ENCODE results near the gene KCNJ14. TPM values are rescaled to one million over a fixed set of nuclear protein-coding genes. Genes with fewer than 3 reads are reported as not detected.
A peak's percentile ranks its signal among the peaks of the same experiment; 100 is the strongest.

The KCNJ14 gene
- total and polyA plus RNA-seq, 11 donors, result 0.20 to 2.0 (median 0.40) TPM

GRCh38 chr19:48445256-48445605 lies 10.1 kb upstream of the KCNJ14 start:
- intact Hi-C loops (cut with DNase I), result loop anchor here in 4 of 10 donors (1.0 to 5.0 kb wide), 5 partner anchors 23 to 123 kb away; partner anchors contain the start of genes KDELR1 (in 2 of the 4) and GRIN2D (in 1 of the 4)
- peak overlapping the region; percentile 12 to 94 (median 88) for H3K27ac ChIP-seq
- TF ChIP-seq CTCF (IDR thresholded peaks at IDR 0.05) (peak; percentile 19 to 72 (median 36)), POLR2A (IDR thresholded peaks at IDR 0.05) (no peak)

DNA sequence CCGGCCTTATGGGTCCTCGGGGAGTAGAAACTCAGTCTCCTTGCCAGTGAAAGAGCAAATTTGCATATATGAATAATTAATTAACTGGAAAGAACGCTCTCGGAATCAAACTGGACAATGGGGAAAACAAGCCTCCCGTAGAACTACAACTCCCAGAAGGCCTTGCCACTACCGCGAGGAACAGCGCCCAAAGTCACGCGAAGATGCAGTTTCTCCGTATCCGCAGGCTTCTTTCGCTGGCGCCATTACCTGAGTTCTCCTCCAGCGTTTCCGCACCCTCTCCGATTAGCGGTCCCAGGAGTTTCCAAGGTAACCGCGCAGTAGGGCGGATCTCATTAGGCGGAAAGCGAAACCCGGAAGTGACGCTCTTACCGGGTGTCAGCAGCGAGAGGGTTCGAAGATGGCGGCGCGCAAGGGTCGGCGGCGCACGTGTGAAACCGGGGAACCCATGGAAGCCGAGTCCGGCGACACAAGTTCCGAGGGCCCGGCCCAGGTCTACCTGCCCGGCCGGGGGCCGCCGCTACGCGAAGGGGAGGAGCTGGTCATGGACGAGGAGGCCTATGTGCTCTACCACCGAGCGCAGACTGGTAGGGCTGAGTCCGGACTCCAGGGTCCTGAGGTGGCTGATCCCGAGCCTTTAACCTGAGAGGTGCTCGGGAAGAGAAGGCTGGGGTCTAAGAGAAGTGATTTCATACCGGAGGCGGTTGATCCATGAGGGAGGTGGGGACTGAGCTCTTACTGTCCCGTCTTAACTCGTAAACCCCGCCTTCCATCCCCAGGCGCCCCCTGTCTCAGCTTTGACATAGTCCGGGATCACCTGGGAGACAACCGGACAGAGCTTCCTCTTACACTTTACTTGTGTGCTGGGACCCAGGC lies 9.5 kb upstream of the KCNJ14 start, which contains the start of gene GRWD1:
Gene GRWD1, plus strand, starts transcription at position 378 of the 876 bp plus-strand sequence. Its CDS starts 23 bp downstream, at position 401.
- H3K27me3 ChIP-seq, result peaks cover 4 to 28% (median 15%) of the 10 kb centered on the region in 9 donors
- intact Hi-C loops (cut with DNase I), result loop anchor here in 4 of 10 donors (1.0 to 5.0 kb wide), 6 partner anchors 22 to 124 kb away; partner anchors contain the start of genes KDELR1 (in 2 of the 4), CYTH2 (in 1 of the 4) and GRIN2D (in 1 of the 4)
- no peaks in the 10 kb centered on the region for H3K9me3 ChIP-seq
- peak within 1 kb of the TSS; percentile 12 to 94 (median 88) for H3K27ac ChIP-seq
- ATAC-seq (peak; percentile 88 to 95 (median 91)), DNase-seq (peak; percentile 88 to 93 (median 91))
- TF ChIP-seq POLR2A (IDR thresholded peaks at IDR 0.05) (peak in 1 of 2 donors; percentile 47), CTCF (IDR thresholded peaks at IDR 0.05) (peak in 2 of 12 donors; percentile 3 to 7)
- peak within 1 kb of the TSS; percentile 60 to 98 (median 89) for H3K4me3 ChIP-seq
- peaks cover 0 to 27% (median 19%) of the 10 kb centered on the region in 12 donors for H3K4me1 ChIP-seq
- peaks cover 0 to 39% (median 36%) of the 10 kb centered on the region in 9 donors for H3K36me3 ChIP-seq
- whole genome bisulfite sequencing, 4 donors, result 0 to 1% (median 0%) methylated on average over 35 to 61 of the region's 61 CpGs

More at GRCh38 chr19:48445256-48445605, 10.1 kb upstream of the KCNJ14 start:
- peaks cover 0 to 33% (median 29%) of the 10 kb centered on the region in 9 donors for H3K36me3 ChIP-seq
- no peaks in the 10 kb centered on the region for H3K9me3 ChIP-seq
- peaks cover 0 to 27% (median 19%) of the 10 kb centered on the region in 12 donors for H3K4me1 ChIP-seq
- peak in 1 of 5 donors; percentile 50 for DNase-seq
- peaks cover 4 to 29% (median 15%) of the 10 kb centered on the region in 9 donors for H3K27me3 ChIP-seq
- H3K4me3 ChIP-seq, result peak overlapping the region; percentile 60 to 98 (median 89)
- 2 to 6% (median 4%) methylated on average over 6 of the region's 6 CpGs for WGBS, 4 donors
- ATAC-seq, result peak; percentile 57 to 78 (median 76)

DNA sequence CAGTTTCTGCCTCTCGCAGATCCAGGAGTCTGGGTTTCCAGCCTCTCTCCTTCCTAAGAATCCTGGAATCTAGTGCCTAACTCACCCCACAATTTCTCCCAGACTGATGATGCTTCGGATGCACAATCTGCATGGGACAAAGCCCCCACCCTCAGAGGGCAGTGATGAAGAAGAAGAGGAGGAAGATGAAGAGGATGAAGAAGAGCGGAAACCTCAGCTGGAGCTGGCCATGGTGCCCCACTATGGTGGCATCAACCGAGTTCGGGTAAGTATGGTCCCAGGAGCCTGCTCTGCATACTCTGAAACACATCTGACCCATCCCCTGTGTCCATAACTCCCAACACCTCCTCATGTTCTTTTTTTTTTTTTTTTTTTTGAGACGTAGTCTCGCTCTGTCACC lies 8.8 kb upstream of the KCNJ14 start:
- Histone ChIP-seq H3K36me3 (peaks cover 0 to 47% (median 43%) of the 10 kb centered on the region in 9 donors), H3K9me3 (no peaks in the 10 kb centered on the region)
- 80 to 84% (median 82%) methylated on average over 6 to 7 of the region's 7 CpGs for WGBS, 4 donors

More for the DNA sequence above, 8.8 kb upstream of the KCNJ14 start:
- DNase-seq (no peak), ATAC-seq (no peak)
- no peak for TF ChIP-seq CTCF (IDR thresholded peaks at IDR 0.05)
- no peak for TF ChIP-seq POLR2A (IDR thresholded peaks at IDR 0.05)
- intact Hi-C loops (cut with DNase I), result loop anchor here in 3 of 10 donors (2.0 to 5.0 kb wide), 3 partner anchors 22 to 124 kb away; partner anchors contain the start of genes CYTH2 (in 1 of the 3), GRIN2D (in 1 of the 3) and KDELR1 (in 1 of the 3)
- H3K27me3 ChIP-seq, result peaks cover 4 to 20% (median 11%) of the 10 kb centered on the region in 9 donors
- H3K27ac ChIP-seq, result peak overlapping the region in 2 of 12 donors; percentile 86 to 88
- H3K4me3 ChIP-seq, result peak overlapping the region; percentile 60 to 98 (median 89)
- H3K4me1 ChIP-seq, result peaks cover 0 to 27% (median 19%) of the 10 kb centered on the region in 12 donors

Measured in heart left ventricle (tissue), 16 donors.